GM12892 (cell line): Measurements from ENCODE around the gene NCAM2.

Source experiments
- POLR2A ChIP-seq: IDR thresholded peaks from 2 replicates; pipeline ENCODE4 v1.6.1; 2011; ENCODE audit warnings: low read depth, low read length, control low read depth
- POLR2AphosphoS5 ChIP-seq: IDR thresholded peaks from 2 replicates; pipeline ENCODE4 v1.6.1; 2011; ENCODE audit warnings: low read depth, low read length, control low read depth
- TAF1 ChIP-seq: IDR thresholded peaks from 2 replicates; pipeline ENCODE4 v1.6.1; 2011; ENCODE audit warnings: low read depth, mild to moderate bottlenecking, control low read depth, low read length, borderline replicate concordance

DNA sequence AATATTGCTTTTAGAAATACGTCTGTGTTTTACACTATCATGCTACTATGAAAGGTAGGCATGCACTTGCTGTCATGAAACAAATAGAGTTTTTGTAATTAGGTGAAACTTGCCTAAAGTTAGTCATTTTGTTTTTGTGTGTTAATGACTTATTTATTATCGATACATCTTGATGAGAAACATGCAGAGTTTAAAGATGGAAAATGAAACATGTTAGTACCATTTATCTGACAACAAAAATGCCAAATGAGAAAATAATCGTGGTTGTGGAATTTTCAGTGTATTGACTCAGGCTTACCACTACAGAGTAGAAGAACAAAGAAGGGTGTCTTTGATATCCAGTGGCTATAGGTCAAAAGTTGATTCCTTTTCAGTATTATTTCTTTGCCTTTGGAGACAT, 105.5 kb downstream of the NCAM2 start:
- TF ChIP-seq TAF1: no peak
- TF ChIP-seq POLR2AphosphoS5: no peak
- TF ChIP-seq POLR2A: no peak
